Measurements from ENCODE around the gene CYSLTR1. TPM values are rescaled to one million over a fixed set of nuclear protein-coding genes. Genes with fewer than 3 reads are reported as not detected.

Gene CYSLTR1, protein sequence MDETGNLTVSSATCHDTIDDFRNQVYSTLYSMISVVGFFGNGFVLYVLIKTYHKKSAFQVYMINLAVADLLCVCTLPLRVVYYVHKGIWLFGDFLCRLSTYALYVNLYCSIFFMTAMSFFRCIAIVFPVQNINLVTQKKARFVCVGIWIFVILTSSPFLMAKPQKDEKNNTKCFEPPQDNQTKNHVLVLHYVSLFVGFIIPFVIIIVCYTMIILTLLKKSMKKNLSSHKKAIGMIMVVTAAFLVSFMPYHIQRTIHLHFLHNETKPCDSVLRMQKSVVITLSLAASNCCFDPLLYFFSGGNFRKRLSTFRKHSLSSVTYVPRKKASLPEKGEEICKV
- total RNA-seq: 1 to 10 TPM; 3.1 TPM

DNA sequence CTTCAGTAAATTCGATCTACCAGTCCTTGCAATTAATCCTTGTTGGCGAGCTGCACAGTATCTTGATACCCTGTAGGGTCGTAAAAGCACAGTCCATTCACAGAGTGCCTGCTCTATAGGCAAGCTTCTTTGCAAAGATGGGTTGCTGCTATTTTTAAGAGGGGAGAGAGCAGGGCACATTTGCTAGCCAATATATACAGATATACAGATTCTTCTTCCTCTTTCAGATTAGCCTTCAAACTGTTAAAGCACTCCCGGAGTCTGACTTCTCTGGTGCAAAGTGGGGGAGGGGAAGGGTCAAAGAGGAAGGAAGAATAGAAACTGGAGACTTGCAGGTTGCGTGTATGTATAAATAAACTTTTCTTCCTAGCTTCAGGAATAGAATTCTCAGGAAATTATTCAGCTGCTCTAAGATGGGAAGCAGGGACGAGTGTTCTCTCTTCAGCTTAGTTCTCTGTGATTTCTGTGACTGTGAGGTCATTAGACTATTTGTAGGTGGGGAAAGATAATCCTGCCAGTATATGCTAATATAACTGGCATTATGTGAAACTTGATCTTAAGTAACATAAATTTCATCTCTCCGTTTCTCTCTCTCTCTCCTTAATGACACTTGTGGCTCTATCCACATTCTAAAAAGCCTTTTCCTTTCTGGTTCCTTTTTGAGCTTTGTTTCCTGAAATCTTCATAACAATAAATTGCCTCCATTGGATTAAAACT is at the start of gene CYSLTR1:
TSS of gene CYSLTR1 (minus strand) at position 242 of the 717 bp plus-strand sequence. CDS start 53,865 bp downstream, outside the sequence.
- POLR2A ChIA-PET: interaction anchor here (0.6 kb wide), 1 partner anchor 15 kb away, joined by 3 read pairs; no protein-coding TSS in a partner anchor
- ATAC-seq: no peak
- CTCF ChIA-PET: no interaction called here

DNA sequence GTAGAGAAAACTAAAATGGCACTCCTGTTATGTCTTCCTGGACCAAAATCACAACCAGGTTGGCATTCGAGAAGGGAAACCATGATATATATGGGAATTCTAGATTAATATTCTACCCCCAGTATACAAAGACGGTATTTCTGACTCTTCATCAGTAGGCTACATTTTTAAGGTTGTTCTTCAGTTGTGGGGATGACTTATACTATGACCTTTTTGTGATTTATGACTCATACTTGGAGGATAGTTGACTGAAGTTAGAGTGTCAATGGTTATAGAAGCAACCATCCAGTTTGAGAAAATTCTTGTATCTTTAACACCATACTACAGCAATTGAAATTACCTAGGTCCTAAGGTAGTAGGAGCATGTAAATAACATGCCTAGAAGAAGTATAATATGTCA is 49.8 kb upstream of the CYSLTR1 start:
- Mint-ChIP-seq H3K4me3 (no peak overlapping the region), H3K9me3 (ENCODE audit: low read depth) (peaks cover 2% of the 10 kb centered on the region), H3K27me3 (no peaks in the 10 kb centered on the region), H3K27ac (no peak overlapping the region), H3K36me3 (ENCODE audit: low read depth) (no peaks in the 10 kb centered on the region), H3K4me1 (peaks cover 14% of the 10 kb centered on the region)
- intact Hi-C loops (cut with DNase I, micrococcal nuclease): loop anchor here (5.0 kb wide), 3 partner anchors 40 to 140 kb away; no protein-coding TSS in a partner anchor
- DNase-seq (no peak), ATAC-seq (peak; percentile 72)
- ChIA-PET CTCF (no interaction called here), POLR2A (no interaction called here)

More for the DNA sequence above, at the start of gene CYSLTR1:
- Mint-ChIP-seq H3K27ac (peak within 1 kb of the TSS; percentile 74), H3K4me3 (peak within 1 kb of the TSS; percentile 74), H3K4me1 (peaks cover 64% of the 10 kb centered on the region), H3K9me3 (ENCODE audit: low read depth) (no peaks in the 10 kb centered on the region), H3K36me3 (ENCODE audit: low read depth) (no peaks in the 10 kb centered on the region), H3K27me3 (no peaks in the 10 kb centered on the region)
- DNase-seq: no peak
- intact Hi-C loops (cut with DNase I, micrococcal nuclease): loop anchor here (2.0 to 5.0 kb wide), 2 partner anchors 189 to 620 kb away; partner anchors contain the start of gene P2RY10 (in 1 of the 2)

DNA sequence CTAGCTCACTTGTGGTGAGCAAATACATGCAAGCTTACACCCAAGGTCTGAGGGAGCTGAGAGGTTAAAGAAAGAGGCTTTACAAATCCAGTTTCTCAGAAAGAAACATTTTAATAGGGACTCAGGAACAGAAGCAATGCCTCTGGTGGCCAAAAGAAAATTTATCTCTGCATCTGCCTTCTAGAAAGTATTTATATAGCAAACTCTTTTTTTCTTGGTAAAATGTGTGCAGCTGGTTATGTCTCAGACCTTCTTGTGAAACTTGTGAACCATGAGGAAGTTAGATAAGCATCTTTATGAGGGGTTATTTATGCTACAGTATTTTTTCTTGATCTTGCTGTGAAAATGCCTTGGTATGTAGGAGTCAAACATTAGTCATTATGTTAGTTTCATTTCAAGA is 48.5 kb upstream of the CYSLTR1 start:
- H3K9me3 Mint-ChIP-seq (ENCODE audit: low read depth): peaks cover 2% of the 10 kb centered on the region
- DNase-seq: no peak
- ChIA-PET POLR2A (interaction anchor here (0.6 kb wide), 1 partner anchor 30 kb away, joined by 3 read pairs; no protein-coding TSS in a partner anchor), CTCF (no interaction called here)
- peak; percentile 86 for ATAC-seq
- H3K27ac Mint-ChIP-seq: no peak overlapping the region
- no peaks in the 10 kb centered on the region for H3K27me3 Mint-ChIP-seq
- H3K4me3 Mint-ChIP-seq: no peak overlapping the region
- H3K36me3 Mint-ChIP-seq (ENCODE audit: low read depth): no peaks in the 10 kb centered on the region
- peaks cover 17% of the 10 kb centered on the region for H3K4me1 Mint-ChIP-seq
- intact Hi-C loops (cut with DNase I, micrococcal nuclease): loop anchor here (1.0 to 5.0 kb wide), 4 partner anchors 39 to 141 kb away; no protein-coding TSS in a partner anchor

DNA sequence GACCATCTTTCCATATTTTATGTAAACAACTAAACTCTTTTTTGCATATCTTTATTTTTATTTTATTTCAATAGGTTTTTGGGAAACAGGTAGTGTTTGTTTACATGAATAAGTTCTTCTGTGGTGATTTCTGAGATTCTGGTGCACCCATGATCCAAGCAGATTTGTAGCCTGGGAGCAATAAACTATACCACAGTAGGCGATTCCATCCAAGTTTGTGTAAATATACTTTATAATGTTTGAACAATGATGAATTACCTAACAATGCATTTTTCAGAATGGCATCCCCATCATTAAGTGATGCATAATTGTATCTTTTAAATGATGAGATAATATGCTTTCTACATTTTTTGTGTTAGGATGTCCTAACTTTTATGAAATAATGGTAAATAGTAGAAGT is 39.2 kb upstream of the CYSLTR1 start:
- peaks cover 1% of the 10 kb centered on the region for H3K4me1 Mint-ChIP-seq
- DNase-seq (no peak), ATAC-seq (no peak)
- no peak overlapping the region for H3K4me3 Mint-ChIP-seq
- H3K27me3 Mint-ChIP-seq: no peaks in the 10 kb centered on the region
- intact Hi-C loops (cut with DNase I, micrococcal nuclease): no loop called here
- ChIA-PET POLR2A (no interaction called here), CTCF (no interaction called here)
- no peaks in the 10 kb centered on the region for H3K9me3 Mint-ChIP-seq (ENCODE audit: low read depth)
- no peaks in the 10 kb centered on the region for H3K36me3 Mint-ChIP-seq (ENCODE audit: low read depth)
- no peak overlapping the region for H3K27ac Mint-ChIP-seq

DNA sequence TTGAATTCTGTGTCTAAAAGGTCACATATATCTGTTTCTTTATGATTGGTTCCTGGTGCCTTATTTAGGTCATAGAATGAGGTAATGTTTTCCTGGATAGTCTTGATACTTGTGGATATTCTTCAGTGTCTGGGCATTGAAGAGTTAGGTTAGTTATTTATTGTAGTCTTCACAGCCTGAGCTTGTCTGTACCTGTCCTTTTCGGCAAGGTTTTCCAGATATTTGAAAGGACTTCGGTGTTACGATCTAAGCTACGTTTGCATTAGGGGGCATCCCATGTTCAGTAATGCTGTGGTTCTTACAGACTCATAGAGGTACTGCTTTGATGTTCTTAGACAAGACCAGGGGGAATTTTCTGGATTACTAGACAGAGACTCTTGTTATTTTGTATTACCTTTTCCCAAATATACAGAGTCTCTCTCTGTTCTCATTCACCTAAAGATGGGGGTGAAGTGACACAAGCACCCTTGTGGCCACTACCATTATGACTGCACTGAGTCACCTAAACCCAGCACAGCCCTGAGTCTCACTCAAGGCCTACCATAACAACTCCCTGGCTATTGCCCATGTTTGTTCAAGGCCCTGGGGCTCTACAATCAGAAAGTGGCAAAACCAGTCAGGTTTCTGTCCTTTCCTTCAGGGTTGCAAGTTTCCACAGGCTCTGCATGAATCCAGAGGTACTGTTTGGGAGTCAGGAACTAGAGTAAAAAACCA is 30.1 kb upstream of the CYSLTR1 start:
- no peak for DNase-seq
- no peaks in the 10 kb centered on the region for H3K4me1 Mint-ChIP-seq
- no peak overlapping the region for H3K4me3 Mint-ChIP-seq
- POLR2A ChIA-PET: no interaction called here
- CTCF ChIA-PET: no interaction called here
- H3K27me3 Mint-ChIP-seq: no peaks in the 10 kb centered on the region
- H3K27ac Mint-ChIP-seq: no peak overlapping the region
- no peak for ATAC-seq
- H3K9me3 Mint-ChIP-seq (ENCODE audit: low read depth): peaks cover 3% of the 10 kb centered on the region
- intact Hi-C loops (cut with DNase I, micrococcal nuclease): no loop called here
- no peaks in the 10 kb centered on the region for H3K36me3 Mint-ChIP-seq (ENCODE audit: low read depth)

DNA sequence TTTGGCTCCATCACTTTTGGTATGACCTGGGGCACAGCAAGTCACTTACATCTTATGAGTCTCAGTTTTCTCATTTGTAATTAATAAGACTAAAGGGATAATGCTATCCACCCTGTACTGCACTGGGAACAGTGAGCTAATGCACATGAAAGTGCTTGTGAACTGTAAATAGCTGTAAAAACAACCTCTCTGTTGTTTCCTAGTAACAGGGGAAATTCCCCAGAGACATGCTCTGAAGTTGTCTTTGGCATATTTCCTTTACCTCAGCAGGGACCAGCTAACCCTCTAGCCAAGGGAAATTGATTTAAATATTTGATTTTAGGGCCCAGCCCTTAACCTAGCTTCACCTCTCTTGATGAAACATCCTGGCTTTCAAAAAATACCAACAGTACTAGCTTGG is 6.1 kb upstream of the CYSLTR1 start:
- DNase-seq: no peak
- CTCF ChIA-PET: no interaction called here

DNA sequence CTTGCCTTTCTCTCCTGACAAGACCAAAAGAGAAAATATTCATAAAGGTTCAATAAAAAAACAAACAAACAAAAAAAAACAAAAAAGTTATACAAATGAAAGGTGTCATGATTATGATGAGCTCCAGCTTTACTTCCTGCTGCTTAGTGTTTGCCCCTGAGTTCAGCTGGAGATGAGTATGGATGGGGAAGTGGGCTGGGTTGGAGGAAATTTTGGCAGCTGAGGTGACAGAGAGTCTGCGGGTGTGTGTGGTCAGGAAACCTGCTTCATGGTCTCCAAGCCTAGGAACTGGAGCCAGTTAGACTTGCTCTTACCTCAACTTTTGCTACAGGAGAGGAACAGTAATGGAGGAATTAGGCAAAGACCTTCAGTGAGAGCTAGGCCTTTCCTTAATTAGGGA is 4.3 kb upstream of the CYSLTR1 start:
- H3K4me1 Mint-ChIP-seq: peaks cover 72% of the 10 kb centered on the region
- POLR2A ChIA-PET: no interaction called here

More for the DNA sequence above, 6.1 kb upstream of the CYSLTR1 start:
- H3K4me3 Mint-ChIP-seq: no peak overlapping the region
- intact Hi-C loops (cut with DNase I, micrococcal nuclease): loop anchor here (5.0 kb wide), 2 partner anchors 44 to 184 kb away; no protein-coding TSS in a partner anchor
- POLR2A ChIA-PET: no interaction called here
- H3K36me3 Mint-ChIP-seq (ENCODE audit: low read depth): peaks cover 5% of the 10 kb centered on the region
- peaks cover 5% of the 10 kb centered on the region for H3K9me3 Mint-ChIP-seq (ENCODE audit: low read depth)
- no peaks in the 10 kb centered on the region for H3K27me3 Mint-ChIP-seq
- H3K27ac Mint-ChIP-seq: peak overlapping the region; percentile 42
- H3K4me1 Mint-ChIP-seq: peaks cover 61% of the 10 kb centered on the region
- ATAC-seq: peak; percentile 40

DNA sequence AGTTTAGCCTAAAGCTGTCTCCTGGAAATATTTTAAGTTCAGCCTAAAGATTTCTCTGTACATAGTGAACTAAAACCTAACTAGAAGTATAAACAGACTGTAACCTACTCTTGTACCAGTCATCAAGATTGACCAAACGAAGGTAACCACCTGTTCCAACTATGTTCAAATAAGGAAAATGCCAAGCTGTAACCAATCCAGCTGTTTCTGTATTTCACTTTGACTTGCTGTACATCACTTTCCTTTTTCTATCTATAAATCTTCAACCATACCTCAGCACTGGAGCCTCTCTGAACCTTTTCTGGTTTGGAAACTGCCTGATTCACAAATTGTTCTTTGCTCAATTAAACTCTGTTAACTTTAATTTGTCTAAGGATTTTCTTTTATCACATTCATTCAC is 3.1 kb upstream of the CYSLTR1 start:
- peaks cover 67% of the 10 kb centered on the region for H3K4me1 Mint-ChIP-seq
- CTCF ChIA-PET: interaction anchor here (0.6 to 1.4 kb wide), 3 partner anchors 10 to 215 kb away, joined by 4 read pairs; no protein-coding TSS in a partner anchor

More for the DNA sequence above, 4.3 kb upstream of the CYSLTR1 start:
- Mint-ChIP-seq H3K4me3 (no peak overlapping the region), H3K9me3 (ENCODE audit: low read depth) (peaks cover 3% of the 10 kb centered on the region), H3K36me3 (ENCODE audit: low read depth) (peaks cover 5% of the 10 kb centered on the region), H3K27me3 (no peaks in the 10 kb centered on the region), H3K27ac (no peak overlapping the region)
- DNase-seq (no peak), ATAC-seq (no peak)
- intact Hi-C loops (cut with DNase I, micrococcal nuclease): loop anchor here (5.0 kb wide), 2 partner anchors 46 to 186 kb away; no protein-coding TSS in a partner anchor
- CTCF ChIA-PET: interaction anchor here (0.6 to 0.7 kb wide), 2 partner anchors 75 to 710 kb away, joined by 3 read pairs; no protein-coding TSS in a partner anchor

DNA sequence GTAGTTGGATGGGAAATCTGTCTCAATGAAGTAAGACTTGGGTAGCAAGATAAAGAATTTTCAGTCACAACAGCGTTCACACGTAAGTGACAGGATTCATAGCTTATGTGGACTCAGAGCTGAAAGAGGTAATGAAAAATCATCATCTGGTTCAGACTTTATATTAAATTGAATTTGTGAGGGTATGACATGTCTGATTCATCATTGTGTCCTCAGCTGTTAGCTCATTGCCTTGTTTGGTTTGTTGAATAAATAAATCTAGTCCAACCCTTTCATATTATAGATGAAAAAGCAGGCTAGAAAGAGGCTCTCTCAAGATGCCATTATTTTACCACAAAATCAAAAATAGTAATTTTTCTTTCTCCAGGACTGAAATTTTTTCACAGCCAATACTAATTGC is 2.7 kb upstream of the CYSLTR1 start:
- peak overlapping the region; percentile 61 for H3K4me3 Mint-ChIP-seq
- intact Hi-C loops (cut with DNase I, micrococcal nuclease): loop anchor here (5.0 kb wide), 2 partner anchors 47 to 187 kb away; no protein-coding TSS in a partner anchor
- POLR2A ChIA-PET: no interaction called here
- peaks cover 67% of the 10 kb centered on the region for H3K4me1 Mint-ChIP-seq
- CTCF ChIA-PET: interaction anchor here (0.6 to 1.4 kb wide), 2 partner anchors 9 to 130 kb away, joined by 4 read pairs; no protein-coding TSS in a partner anchor
- no peaks in the 10 kb centered on the region for H3K36me3 Mint-ChIP-seq (ENCODE audit: low read depth)
- DNase-seq: no peak
- ATAC-seq: peak; percentile 14
- H3K9me3 Mint-ChIP-seq (ENCODE audit: low read depth): no peaks in the 10 kb centered on the region
- H3K27me3 Mint-ChIP-seq: no peaks in the 10 kb centered on the region
- peak overlapping the region; percentile 85 for H3K27ac Mint-ChIP-seq

More for the DNA sequence above, 3.1 kb upstream of the CYSLTR1 start:
- peaks cover 2% of the 10 kb centered on the region for H3K36me3 Mint-ChIP-seq (ENCODE audit: low read depth)
- H3K4me3 Mint-ChIP-seq: no peak overlapping the region
- ATAC-seq (peak; percentile 57), DNase-seq (no peak)
- H3K27me3 Mint-ChIP-seq: no peaks in the 10 kb centered on the region
- H3K27ac Mint-ChIP-seq: peak overlapping the region; percentile 31
- H3K9me3 Mint-ChIP-seq (ENCODE audit: low read depth): no peaks in the 10 kb centered on the region
- POLR2A ChIA-PET: no interaction called here
- intact Hi-C loops (cut with DNase I, micrococcal nuclease): loop anchor here (5.0 kb wide), 2 partner anchors 47 to 187 kb away; no protein-coding TSS in a partner anchor

DNA sequence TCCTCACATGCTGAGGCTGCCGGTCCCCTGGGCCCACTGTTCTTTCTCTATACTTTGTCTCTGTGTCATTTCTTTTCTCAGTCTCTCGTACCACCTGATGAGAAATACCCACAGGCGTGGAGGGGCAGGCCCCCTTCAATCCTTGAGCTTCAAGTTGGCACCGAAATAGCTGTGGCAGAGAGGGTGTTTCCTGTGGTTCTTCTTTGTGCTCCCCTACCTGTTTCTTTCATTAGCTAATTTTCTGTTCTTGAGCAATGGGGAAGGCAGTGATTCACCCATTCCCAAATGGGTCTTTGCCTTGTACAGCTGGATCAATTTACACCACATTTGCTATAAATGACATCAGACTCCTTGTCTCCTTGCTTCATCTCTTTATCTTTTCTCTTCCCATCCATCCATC is 2.1 kb upstream of the CYSLTR1 start:
- Mint-ChIP-seq H3K27ac (peak overlapping the region; percentile 85), H3K36me3 (ENCODE audit: low read depth) (no peaks in the 10 kb centered on the region), H3K4me1 (peaks cover 65% of the 10 kb centered on the region), H3K4me3 (peak overlapping the region; percentile 61), H3K9me3 (ENCODE audit: low read depth) (no peaks in the 10 kb centered on the region), H3K27me3 (no peaks in the 10 kb centered on the region)
- POLR2A ChIA-PET: no interaction called here
- CTCF ChIA-PET: interaction anchor here (1.4 kb wide), 1 partner anchor 9 kb away, joined by 4 read pairs; no protein-coding TSS in a partner anchor
- DNase-seq (peak; percentile 43), ATAC-seq (peak; percentile 27)
- intact Hi-C loops (cut with DNase I, micrococcal nuclease): loop anchor here (2.0 to 5.0 kb wide), 2 partner anchors 187 to 618 kb away; partner anchors contain the start of gene P2RY10 (in 1 of the 2)

DNA sequence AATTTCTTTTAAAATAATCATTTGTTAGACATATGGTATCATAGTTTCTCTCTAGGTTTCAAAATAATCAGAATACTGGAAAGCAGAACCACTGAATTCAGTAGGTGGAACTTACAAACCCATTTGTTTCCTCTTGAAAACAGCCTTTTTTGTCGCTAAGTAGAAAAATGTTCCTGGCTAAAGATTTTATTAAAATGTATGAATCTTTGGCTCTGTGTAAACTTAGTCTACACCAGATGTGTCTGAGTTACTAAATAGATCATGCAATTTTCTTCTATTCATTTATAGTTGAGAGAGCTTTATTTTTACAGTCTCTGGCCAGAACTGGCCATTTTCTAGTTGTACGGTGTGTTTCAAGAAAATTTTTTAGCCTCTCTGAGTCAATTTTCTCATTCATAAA is 1.0 kb downstream of the CYSLTR1 start:
- Mint-ChIP-seq H3K27ac (peak overlapping the region; percentile 74), H3K9me3 (ENCODE audit: low read depth) (no peaks in the 10 kb centered on the region), H3K4me1 (peaks cover 66% of the 10 kb centered on the region), H3K36me3 (ENCODE audit: low read depth) (no peaks in the 10 kb centered on the region), H3K27me3 (no peaks in the 10 kb centered on the region), H3K4me3 (peak overlapping the region; percentile 74)
- intact Hi-C loops (cut with DNase I, micrococcal nuclease): loop anchor here in 1 of 2 experiments (5.0 kb wide), 1 partner anchor 621 kb away; the partner anchor contains the start of gene P2RY10
- CTCF ChIA-PET: no interaction called here
- ATAC-seq: no peak
- no peak for DNase-seq
- POLR2A ChIA-PET: no interaction called here

Data from activated CD4-positive, alpha-beta T cell treated with anti-CD3 and anti-CD28 coated beads for 36 hours (primary cell).